K562 (cell line): Measurements from ENCODE around the gene SH3YL1. TPM values are rescaled to one million over a fixed set of nuclear protein-coding genes. Genes with fewer than 3 reads are reported as not detected.

Experiments used
- ATAC-seq: fragments of 200-7000 bp; cut with Tn5 transposase; 3 replicates; pipeline ENCODE4 v1.9.1; 2020; ENCODE audit warnings: moderate library complexity
- BruUV-seq: library from RNA; stranded (reverse); fragments of 400-500 nt; replicated peaks from 2 replicates; lab custom pipeline; 2021; lab: Mats Ljungman, UMichigan
- CTCF ChIA-PET: fragments of 300-600 bp; formaldehyde crosslinking; extraction: SDS; loops from one replicate; lab custom pipeline; 2021; ENCODE audit warnings: low intra/inter-chr PET ratio; lab: Yijun Ruan, JAX
- POLR2A ChIA-PET: fragments of 300-600, 350-650 bp; sonication (Branson Sonifier 250); formaldehyde crosslinking; extraction: SDS; loops from one replicate; lab custom pipeline; 2021; ENCODE audit warnings: antibody characterized with exemption, inconsistent platforms; lab: Yijun Ruan, JAX
- DNase-seq, 4 experiments: peaks; one replicate each; pipeline versions ENCODE4 v3.0.0 to v3.0.0-alpha.2; 2011 to 2018; ENCODE audit warnings: low spot score in 3 of 4, mixed read lengths in 3 of 4; ENCODE audit errors: extremely low read depth in 1 of 4
- FAIRE-seq: peaks from 2 replicates; lab custom pipeline; 2011; peaks lifted over from hg19 to GRCh38; lab: Jason Lieb, UNC
- H2AFZ ChIP-seq: 2 replicates; pipeline ENCODE4 v1.6.0; 2011; ENCODE audit warnings: low read depth, low read length, control low read depth, inconsistent platforms
- H3K27ac ChIP-seq: fragments of 200-600 bp; 3 replicates; pipeline ENCODE4 v1.8.0; 2011; ENCODE audit warnings: low read depth, mild to moderate bottlenecking, control low read depth, inconsistent platforms, low read length, moderate library complexity, mixed read lengths; ENCODE audit errors: extremely low read depth
- H3K27me3 ChIP-seq, 2 experiments: fragments of 300-600 bp in 1 of 2; 2 replicates in 1 of 2; 3 replicates in 1 of 2; pipeline versions ENCODE4 v1.6.0 to v1.8.0; 2011; ENCODE audit warnings: inconsistent platforms in 2 of 2, low read length in 2 of 2, mild to moderate bottlenecking in 1 of 2, mixed read lengths in 1 of 2, moderate library complexity in 1 of 2; ENCODE audit not compliant: control insufficient read depth in 2 of 2, insufficient read depth in 2 of 2
- H3K36me3 ChIP-seq: fragments of 300-600 bp; 3 replicates; pipeline ENCODE4 v1.8.0; 2011; ENCODE audit warnings: mild to moderate bottlenecking, low read length, inconsistent platforms; ENCODE audit not compliant: control insufficient read depth, insufficient read depth
- H3K4me1 ChIP-seq, 2 experiments: fragments of 200-600 bp in 1 of 2; replicated peaks in 1 of 2; 2 replicates in 1 of 2; 3 replicates in 1 of 2; pipeline versions ENCODE4 v1.5.1 to v1.8.0; 2011; ENCODE audit warnings: inconsistent platforms in 2 of 2, low read length in 2 of 2, mild to moderate bottlenecking in 1 of 2, mixed read lengths in 1 of 2, moderate library complexity in 1 of 2; ENCODE audit not compliant: control insufficient read depth in 2 of 2, insufficient read depth in 2 of 2
- H3K4me2 ChIP-seq: 2 replicates; pipeline ENCODE4 v1.6.1; 2011; ENCODE audit warnings: low read length, control low read depth, inconsistent platforms, mixed read lengths; ENCODE audit not compliant: insufficient read depth
- H3K4me3 ChIP-seq: fragments of 200-600 bp; sonication (generic), shearing (Covaris generic); 2 replicates; pipeline ENCODE4 v1.5.1; 2016; ENCODE audit warnings: control low read depth, inconsistent platforms
- H3K79me2 ChIP-seq: fragments of 200-600 bp; 3 replicates; pipeline ENCODE4 v1.8.0; 2011; ENCODE audit warnings: low read length, inconsistent platforms; ENCODE audit not compliant: control insufficient read depth, insufficient read depth
- H3K9ac ChIP-seq, 2 experiments: 2 replicates each; pipeline versions ENCODE4 v1.6.0 to v1.6.1; 2011; ENCODE audit warnings: low read depth in 2 of 2, low read length in 2 of 2, control low read depth in 1 of 2, inconsistent platforms in 1 of 2, mild to moderate bottlenecking in 1 of 2, mixed read lengths in 1 of 2; ENCODE audit not compliant: insufficient read depth in 1 of 2
- H3K9me1 ChIP-seq: one replicate; pipeline ENCODE4 v1.6.0; 2011; ENCODE audit warnings: inconsistent platforms, mild to moderate bottlenecking, low read length, moderate library complexity; ENCODE audit not compliant: control insufficient read depth, insufficient read depth
- H3K9me3 ChIP-seq: replicated peaks from 2 replicates; pipeline ENCODE4 v1.5.1; 2011; ENCODE audit warnings: low read depth, low read length, inconsistent platforms; ENCODE audit not compliant: control insufficient read depth, insufficient read depth
- H4K20me1 ChIP-seq: replicated peaks from 2 replicates; pipeline ENCODE4 v1.6.1; 2011; ENCODE audit warnings: low read length, inconsistent platforms, mixed read lengths; ENCODE audit not compliant: control insufficient read depth, insufficient read depth
- ATF1 ChIP-seq, 2 experiments: fragments of 450-650 bp in 1 of 2; IDR thresholded peaks; 2 replicates each; pipeline ENCODE4 v1.6.1; 2016; ENCODE audit warnings: missing compliant biosample characterization in 1 of 2, missing genetic modification characterization in 1 of 2
- DACH1 ChIP-seq: fragments of 450-650 bp; IDR thresholded peaks from 2 replicates; pipeline ENCODE4 v1.6.1; 2018; ENCODE audit not compliant: partially characterized antibody
- ELK1 ChIP-seq: sonication (generic); formaldehyde crosslinking; IDR thresholded peaks from 2 replicates; pipeline ENCODE4 v1.8.1; 2022; ENCODE audit warnings: missing genetic modification reagents
- ESRRB ChIP-seq: fragments of 250-450 bp; sonication (Bioruptor Pico); IDR thresholded peaks from 2 replicates; pipeline ENCODE4 v1.5.0; 2020; ENCODE audit warnings: mild to moderate bottlenecking, moderate library complexity, borderline replicate concordance
- FOXA3 ChIP-seq, 2 experiments: fragments of 450-650 bp in 1 of 2; sonication (generic) in 1 of 2; formaldehyde crosslinking; IDR thresholded peaks in 1 of 2; conservative IDR thresholded peaks in 1 of 2; 2 replicates each; pipeline versions ENCODE4 v1.4.0 to v1.8.0; 2020 to 2022; ENCODE audit warnings: mild to moderate bottlenecking in 2 of 2, missing genetic modification reagents in 1 of 2
- TRIM24 ChIP-seq, 2 experiments: fragments of 450-650 bp; IDR thresholded peaks; 2 replicates each; pipeline ENCODE4 v1.6.1; 2016
- U2AF2 ChIP-seq: fragments of 200-400 bp; formaldehyde crosslinking; optimal IDR thresholded peaks from 2 replicates; pipeline ENCODE3; 2017; ENCODE audit warnings: low read depth, mild to moderate bottlenecking, low read length
- ZNF140 ChIP-seq: fragments of 250-450 bp; sonication (Bioruptor Pico); IDR thresholded peaks from 2 replicates; pipeline ENCODE4 v1.8.0; 2021; ENCODE audit warnings: moderate library complexity, mild to moderate bottlenecking, inconsistent platforms
- WGBS: fragments of 100-300 bp; shearing (Covaris generic); methylation state at CpG from one replicate; pipeline ENCODE4 v1.1.6; 2016; ENCODE audit warnings: low coverage, mixed read lengths; ENCODE audit not compliant: insufficient coverage; ENCODE audit errors: missing lambda C conversion rate; 5-methylcytosine and 5-hydroxymethylcytosine counted together
- in situ Hi-C: fragments of 300-500 bp; cut with MboI; formaldehyde crosslinking; loops from 4 replicates; pipeline ENCODE4 v1.15.0; 2018; ENCODE audit warnings: inconsistent platforms, mixed read lengths
- intact Hi-C: fragments of 100-400 bp; cut with micrococcal nuclease; formaldehyde crosslinking; loops from 2 replicates; pipeline ENCODE4 v1.14.2; 2022
- polyA plus RNA-seq, 8 experiments: library from polyadenylated mRNA; depleted of rRNA in 4 of 8; stranded (reverse) in 5 of 8; unstranded in 3 of 8; fragments of >200 nt; fragmentation: Nextera tagmentation in 2 of 8; fragmentation: Illumina TruSeq in 1 of 8; extraction: Ambion mirVana in 2 of 8; extraction: Trizol in 1 of 8; gene quantifications; 2 replicates each; pipeline versions ENCODE4 v1.2.1 to v1.2.3, GENCODE V29; 2011 to 2014; ENCODE audit warnings: inconsistent platforms in 1 of 8, missing spikeins in 1 of 8
- total RNA-seq, 7 experiments: library from RNA; depleted of rRNA in 6 of 7; stranded (reverse); fragments of >200 nt in 6 of 7; fragmentation: Illumina TruSeq in 2 of 7; extraction: Trizol in 2 of 7; gene quantifications; 2 replicates each; pipeline versions ENCODE4 v1.2.1 to v1.2.3, GENCODE V29; 2011 to 2021; ENCODE audit warnings: low replicate concordance in 1 of 7

Gene SH3YL1
- total and polyA plus RNA-seq, 9 of the 15 experiments (the other 6 are each of a cell fraction or from before 2014, with no cell fraction given) = 3.9 to 7.8 (median 5.3) TPM

- in situ Hi-C loops = no loop called here
- H3K9ac ChIP-seq = no peak overlapping the region
- H3K27ac ChIP-seq = no peak overlapping the region
- H3K79me2 ChIP-seq = no peaks in the 10 kb centered on the region
- H2AFZ ChIP-seq = no peak overlapping the region
- H3K4me2 ChIP-seq = no peak overlapping the region
- H4K20me1 ChIP-seq = no peaks in the 10 kb centered on the region
- BruUV-seq = no TSS peak
- no peak for DNase-seq
- POLR2A ChIA-PET = no interaction called here
- 0% methylated on average over 3 of the region's 3 CpGs for WGBS
- no peak for ATAC-seq
- no peak overlapping the region for H3K4me3 ChIP-seq
- intact Hi-C loops = no loop called here
- no peaks in the 10 kb centered on the region for H3K4me1 ChIP-seq
- FAIRE-seq = no peak
- TF ChIP-seq TRIM24 (IDR thresholded peaks at IDR 0.05) (no peak), FOXA3 (CRISPR knock-in tag; conservative IDR thresholded peaks at IDR 0.05 in 1 of 2, IDR thresholded peaks at IDR 0.05 in 1 of 2) (no peak), ESRRB (CRISPR knock-in tag) (no peak), ATF1 (CRISPR knock-in tag; IDR thresholded peaks at IDR 0.05) (no peak), ATF1 (tag; IDR thresholded peaks at IDR 0.05) (no peak)
- no peaks in the 10 kb centered on the region; the same call in 1 of the 2 replicates for H3K9me3 ChIP-seq
- H3K27me3 ChIP-seq = no peaks in the 10 kb centered on the region
- no peaks in the 10 kb centered on the region for H3K36me3 ChIP-seq
- no peaks in the 10 kb centered on the region for H3K9me1 ChIP-seq
- CTCF ChIA-PET = no interaction called here
Measured at GRCh38 chr2:180311-180710, 83.5 kb downstream of the SH3YL1 start.

GRCh38 chr2:179886-180285 lies 83.9 kb downstream of the SH3YL1 start:
- Histone ChIP-seq H3K79me2 (no peaks in the 10 kb centered on the region), H3K9me1 (no peaks in the 10 kb centered on the region), H3K4me3 (no peak overlapping the region), H3K27me3 (no peaks in the 10 kb centered on the region), H2AFZ (no peak overlapping the region), H4K20me1 (no peaks in the 10 kb centered on the region), H3K27ac (no peak overlapping the region), H3K36me3 (no peaks in the 10 kb centered on the region), H3K4me1 (no peaks in the 10 kb centered on the region), H3K4me2 (no peak overlapping the region), H3K9me3 (no peaks in the 10 kb centered on the region), H3K9ac (no peak overlapping the region)
- DNase-seq (no peak), ATAC-seq (no peak), FAIRE-seq (no peak)
- POLR2A ChIA-PET = no interaction called here
- intact Hi-C loops (no loop called here), in situ Hi-C loops (no loop called here)
- CTCF ChIA-PET = no interaction called here
- no TSS peak for BruUV-seq
- TF ChIP-seq DACH1 (no peak), ZNF140 (CRISPR knock-in tag) (no peak), ELK1 (no peak), U2AF2 (no peak)
